HFF-Myc (cell line): ENCODE measurements around the gene RAF1.
"Not testable (repeated sequence)": the region's sequence is repeated elsewhere in the genome, so short reads cannot be mapped to it uniquely, and the experiment has no call there.

ENCODE experiments used
- DNase-seq: peaks from one replicate; pipeline ENCODE4 v3.0.0-alpha.2; 2011; ENCODE audit warnings: low read depth; ENCODE audit errors: extremely low read depth
- H3K4me3 ChIP-seq: replicated peaks from 2 replicates; pipeline ENCODE4 v1.5.1; 2011; ENCODE audit warnings: low read depth, mild to moderate bottlenecking, control low read depth, low read length
- TF ChIP-seq, protein P1 (sequence below): IDR thresholded peaks from 2 replicates; pipeline ENCODE4 v1.5.1; 2012; ENCODE audit warnings: mild to moderate bottlenecking, low read depth, low read length, control low read depth; ENCODE audit errors: missing control alignments

The RAF1 gene

GRCh38 chr3:12638105-12638504 is 25.8 kb downstream of the RAF1 start:
- TF ChIP-seq, protein P1, sequence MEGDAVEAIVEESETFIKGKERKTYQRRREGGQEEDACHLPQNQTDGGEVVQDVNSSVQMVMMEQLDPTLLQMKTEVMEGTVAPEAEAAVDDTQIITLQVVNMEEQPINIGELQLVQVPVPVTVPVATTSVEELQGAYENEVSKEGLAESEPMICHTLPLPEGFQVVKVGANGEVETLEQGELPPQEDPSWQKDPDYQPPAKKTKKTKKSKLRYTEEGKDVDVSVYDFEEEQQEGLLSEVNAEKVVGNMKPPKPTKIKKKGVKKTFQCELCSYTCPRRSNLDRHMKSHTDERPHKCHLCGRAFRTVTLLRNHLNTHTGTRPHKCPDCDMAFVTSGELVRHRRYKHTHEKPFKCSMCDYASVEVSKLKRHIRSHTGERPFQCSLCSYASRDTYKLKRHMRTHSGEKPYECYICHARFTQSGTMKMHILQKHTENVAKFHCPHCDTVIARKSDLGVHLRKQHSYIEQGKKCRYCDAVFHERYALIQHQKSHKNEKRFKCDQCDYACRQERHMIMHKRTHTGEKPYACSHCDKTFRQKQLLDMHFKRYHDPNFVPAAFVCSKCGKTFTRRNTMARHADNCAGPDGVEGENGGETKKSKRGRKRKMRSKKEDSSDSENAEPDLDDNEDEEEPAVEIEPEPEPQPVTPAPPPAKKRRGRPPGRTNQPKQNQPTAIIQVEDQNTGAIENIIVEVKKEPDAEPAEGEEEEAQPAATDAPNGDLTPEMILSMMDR = no peak
- DNase-seq = no peak
- no peak overlapping the region for H3K4me3 ChIP-seq

DNA sequence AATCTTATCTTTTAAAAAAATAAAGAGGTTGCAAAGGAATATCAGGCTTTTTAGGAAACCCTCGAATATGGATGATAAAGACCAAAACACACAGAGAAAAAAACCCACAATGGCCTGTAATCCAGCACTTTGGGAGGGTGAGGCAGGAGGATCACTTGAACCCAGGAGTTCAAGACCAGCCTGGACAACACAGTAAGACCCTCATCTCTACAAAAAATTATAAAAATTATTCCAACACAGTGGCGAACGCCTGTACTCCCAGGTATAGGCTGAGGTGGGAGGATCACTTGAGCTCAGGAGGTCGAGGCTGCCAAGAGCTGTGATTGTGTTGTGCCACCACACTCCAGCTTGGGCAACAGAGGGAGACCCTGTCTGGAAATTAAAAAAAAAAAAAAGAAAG is 30.8 kb downstream of the RAF1 start:
- no peak for DNase-seq
- no peak overlapping the region for H3K4me3 ChIP-seq
- TF ChIP-seq, protein P1 = no peak

DNA sequence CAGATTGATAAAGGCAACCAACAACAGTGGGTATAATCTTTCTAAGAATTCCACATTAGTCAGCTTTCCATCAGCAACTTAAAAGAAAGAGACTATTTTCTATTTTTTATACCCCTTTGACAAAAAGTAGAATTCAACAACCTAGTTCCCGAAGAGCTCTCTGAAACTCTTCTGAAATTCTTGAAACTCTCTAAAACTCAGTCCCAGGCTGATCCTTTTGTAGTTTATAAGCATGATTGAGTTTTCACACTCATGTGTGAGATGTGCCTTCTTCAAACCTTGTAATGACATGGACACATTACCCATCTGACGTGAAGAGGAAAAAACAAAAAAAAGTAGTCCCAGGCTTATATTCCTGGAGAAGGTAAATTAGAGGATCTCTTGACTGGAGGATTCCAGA is 31.4 kb downstream of the RAF1 start:
- H3K4me3 ChIP-seq = no peak overlapping the region
- TF ChIP-seq, protein P1 = no peak
- DNase-seq = no peak

DNA sequence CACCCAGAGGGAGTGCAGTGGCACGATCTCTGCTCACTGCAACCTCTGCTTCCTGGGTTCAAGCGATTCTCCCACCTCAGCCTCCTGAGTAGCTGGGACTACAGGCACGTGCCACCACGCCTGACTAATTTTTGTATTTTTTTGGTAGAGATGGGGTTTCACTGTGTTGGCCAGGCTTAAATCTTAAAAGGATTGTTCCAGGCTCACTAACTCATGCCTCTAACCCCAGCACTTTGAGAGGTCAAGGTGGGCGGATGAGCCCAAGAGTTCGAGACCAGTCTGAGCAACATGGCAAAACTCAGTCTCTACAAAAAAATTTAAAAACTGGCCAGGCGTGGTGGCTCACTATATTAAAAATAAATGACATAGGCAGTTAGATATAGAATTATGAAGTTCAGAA is 33.1 kb downstream of the RAF1 start:
- DNase-seq, H3K4me3 ChIP-seq: not testable (repeated sequence)

DNA sequence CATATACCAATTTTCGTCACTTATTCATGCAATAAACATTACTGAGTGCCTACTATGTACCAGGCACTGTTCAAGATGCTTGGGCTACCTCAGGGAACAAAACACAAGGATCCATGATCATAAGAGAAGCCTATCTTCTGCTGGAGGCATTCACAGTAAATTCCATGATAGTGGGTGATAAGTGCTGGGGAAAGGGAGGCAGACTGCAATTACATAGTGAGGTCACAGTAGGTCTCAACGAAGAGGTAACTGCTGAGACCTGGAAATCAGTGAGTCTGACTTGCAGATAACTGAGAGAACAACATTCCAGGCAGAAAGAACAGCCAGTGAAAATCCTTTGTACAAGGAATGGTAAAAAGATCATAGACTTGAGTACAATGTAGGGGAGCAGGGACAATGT is 33.6 kb downstream of the RAF1 start:
- TF ChIP-seq, protein P1 = no peak
- no peak for DNase-seq
- H3K4me3 ChIP-seq = no peak overlapping the region

GRCh38 chr3:12629560-12629959 is 34.4 kb downstream of the RAF1 start:
- peak; percentile 55 for DNase-seq
- H3K4me3 ChIP-seq = no peak overlapping the region
- TF ChIP-seq, protein P1 = no peak

GRCh38 chr3:12628813-12629212 is 35.1 kb downstream of the RAF1 start:
- TF ChIP-seq, protein P1 = no peak
- no peak for DNase-seq
- no peak overlapping the region for H3K4me3 ChIP-seq
